ENCODE data around the gene KLHDC7B.

Gene KLHDC7B

GRCh38 chr22:50527921-50528681 lies 17.6 kb upstream of the KLHDC7B start:
- H3K27ac ChIP-seq: peak overlapping the region; percentile 98
- TF ChIP-seq ZFX (IDR thresholded peaks at IDR 0.05) (no peak), CTCF (conservative IDR thresholded peaks at IDR 0.05) (no peak)

GRCh38 chr22:50528682-50529415 lies 16.9 kb upstream of the KLHDC7B start:
- peak overlapping the region; percentile 98 for H3K27ac ChIP-seq
- TF ChIP-seq CTCF (conservative IDR thresholded peaks at IDR 0.05) (no peak), ZFX (IDR thresholded peaks at IDR 0.05) (no peak)

- H3K27ac ChIP-seq: peak overlapping the region; percentile 98
These were observed 16.2 kb upstream of the KLHDC7B start for GRCh38 chr22:50529416-50529896.

GRCh38 chr22:50529897-50530579 lies 15.7 kb upstream of the KLHDC7B start, which contains the start of gene TYMP:
Gene TYMP (minus strand): TSS chr22:50530012. CDS start chr22:50529709, 303 bp downstream.
- H3K27ac ChIP-seq: peak within 1 kb of the TSS; percentile 98
- TF ChIP-seq ZFX (IDR thresholded peaks at IDR 0.05) (peak; percentile 65; the same call in 1 of the 2 replicates), CTCF (conservative IDR thresholded peaks at IDR 0.05) (no peak)

More at GRCh38 chr22:50529416-50529896, 16.2 kb upstream of the KLHDC7B start:
- TF ChIP-seq ZFX (IDR thresholded peaks at IDR 0.05): no peak

- peak overlapping the region; percentile 98 for H3K27ac ChIP-seq
- TF ChIP-seq ZFX (IDR thresholded peaks at IDR 0.05): peak; percentile 35; the same call in 1 of the 2 replicates
- TF ChIP-seq CTCF (conservative IDR thresholded peaks at IDR 0.05): no peak
These were observed 15.2 kb upstream of the KLHDC7B start for GRCh38 chr22:50530580-50530876.

GRCh38 chr22:50530877-50531545 lies 14.7 kb upstream of the KLHDC7B start:
- H3K27ac ChIP-seq: peak overlapping the region; percentile 98
- TF ChIP-seq CTCF (conservative IDR thresholded peaks at IDR 0.05) (no peak), ZFX (IDR thresholded peaks at IDR 0.05) (no peak; the same call in 1 of the 2 replicates)

- peak overlapping the region; percentile 98 for H3K27ac ChIP-seq
- TF ChIP-seq CTCF (conservative IDR thresholded peaks at IDR 0.05) (no peak), ZFX (IDR thresholded peaks at IDR 0.05) (no peak)
These were observed 14.1 kb upstream of the KLHDC7B start for GRCh38 chr22:50531546-50531961.

Measured in C4-2B (cell line).